T1000 (cell line): Measurements from ENCODE around the gene CHRNA4.

ENCODE experiments used
- DNase-seq: peaks from one replicate; lab custom pipeline; 2025; ENCODE audit warnings: mixed read lengths; lab: John Stamatoyannopoulos, UW

CHRNA4 gene

GRCh38 chr20:63320041-63320511 is 41.1 kb downstream of the CHRNA4 start:
- no peak for DNase-seq

- DNase-seq: no peak
Observed at GRCh38 chr20:63319164-63320040, 41.7 kb downstream of the CHRNA4 start.

- DNase-seq: no peak
Observed at GRCh38 chr20:63318391-63319163, 42.6 kb downstream of the CHRNA4 start.

- DNase-seq: no peak
Observed at GRCh38 chr20:63317601-63318291, 43.4 kb downstream of the CHRNA4 start.

- DNase-seq: no peak
Observed at GRCh38 chr20:63317061-63317460, 44.1 kb downstream of the CHRNA4 start.

- DNase-seq: no peak
Observed at GRCh38 chr20:63316502-63316921, 44.6 kb downstream of the CHRNA4 start.

- DNase-seq: no peak
Observed at GRCh38 chr20:63315731-63316491, 45.2 kb downstream of the CHRNA4 start.

- no peak for DNase-seq
Observed at GRCh38 chr20:63315240-63315689, 45.9 kb downstream of the CHRNA4 start.

GRCh38 chr20:63314566-63315239 is 46.4 kb downstream of the CHRNA4 start:
- no peak for DNase-seq

GRCh38 chr20:63314015-63314471 is 47.1 kb downstream of the CHRNA4 start:
- no peak for DNase-seq

- DNase-seq: no peak
Observed at GRCh38 chr20:63313349-63314014, 47.7 kb downstream of the CHRNA4 start.

- DNase-seq: no peak
Observed at GRCh38 chr20:63312690-63313348, 48.3 kb downstream of the CHRNA4 start.

GRCh38 chr20:63312273-63312672 is 48.9 kb downstream of the CHRNA4 start:
- no peak for DNase-seq

- DNase-seq: no peak
Observed at GRCh38 chr20:63311833-63312243, 49.3 kb downstream of the CHRNA4 start.

GRCh38 chr20:63311186-63311832 is 49.8 kb downstream of the CHRNA4 start:
- no peak for DNase-seq

- no peak for DNase-seq
Observed at GRCh38 chr20:63310265-63310991, 50.7 kb downstream of the CHRNA4 start.

- no peak for DNase-seq
Observed at GRCh38 chr20:63309261-63310071, 51.7 kb downstream of the CHRNA4 start.
